ENCODE measurements around the gene TMEM86A.

The TMEM86A gene

DNA sequence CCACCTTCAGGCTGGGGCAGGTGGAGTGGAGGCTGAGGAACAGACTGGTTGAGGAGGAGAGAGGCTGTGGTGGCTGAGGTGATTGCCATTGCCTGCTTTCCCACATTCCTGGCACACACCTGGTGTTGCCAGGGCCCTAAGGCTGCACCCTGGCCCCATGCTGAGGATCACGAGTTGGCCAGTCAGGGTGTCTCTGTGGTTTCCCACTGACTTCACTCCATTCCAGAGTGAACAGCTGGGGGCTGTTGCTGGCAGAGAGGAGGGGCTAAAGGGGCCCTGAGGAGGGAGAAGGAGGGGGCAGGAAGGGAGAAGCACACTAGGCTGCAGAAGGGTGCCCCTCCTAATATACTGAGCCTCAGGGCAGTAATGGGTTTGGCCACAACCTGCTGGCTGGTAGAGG is 1.8 kb downstream of the TMEM86A start:
- no peak for DNase-seq

DNA sequence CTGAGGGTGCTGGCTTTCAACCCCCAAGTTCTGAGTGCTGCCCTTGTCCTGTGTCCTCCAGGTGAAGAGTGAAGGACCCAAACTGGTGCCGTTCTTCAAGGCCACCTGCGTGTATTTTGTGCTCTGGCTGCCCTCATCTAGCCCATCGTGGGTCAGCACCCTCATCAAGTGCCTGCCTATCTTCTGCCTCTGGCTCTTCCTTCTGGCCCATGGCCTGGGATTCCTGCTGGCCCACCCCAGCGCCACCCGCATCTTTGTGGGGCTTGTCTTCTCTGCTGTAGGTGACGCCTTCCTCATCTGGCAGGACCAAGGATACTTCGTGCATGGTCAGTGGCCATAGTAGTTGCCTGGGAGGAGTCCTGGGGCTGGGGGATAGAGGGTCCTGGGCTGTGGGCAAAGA is 2.3 kb downstream of the TMEM86A start:
- no peak for DNase-seq

- DNase-seq = no peak
Measured at GRCh38 chr11:18701614-18702216, 3.1 kb downstream of the TMEM86A start.

- no peak for DNase-seq
Measured at GRCh38 chr11:18703001-18703763, 4.6 kb downstream of the TMEM86A start.

- no peak for DNase-seq
Measured at GRCh38 chr11:18704045-18704645, 5.6 kb downstream of the TMEM86A start.

DNA sequence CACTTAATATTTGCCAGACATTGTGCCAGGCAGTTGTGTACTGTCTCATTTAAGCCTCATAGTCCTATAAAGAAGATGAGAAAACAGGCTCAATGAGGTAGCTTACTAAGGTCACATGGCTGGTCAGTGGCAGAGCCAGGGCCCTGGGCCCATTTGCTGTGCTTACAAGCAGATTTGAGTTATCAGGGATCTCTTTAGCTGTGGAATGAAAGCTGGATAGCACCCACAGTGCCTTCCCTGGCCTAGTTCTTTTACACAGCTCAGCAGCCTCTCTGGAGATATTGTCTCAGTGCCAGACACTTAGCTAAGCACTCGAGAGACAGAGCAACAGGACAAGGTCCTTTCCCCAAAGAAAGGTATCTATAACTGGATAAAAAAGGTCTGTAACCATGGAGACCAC is 6.1 kb downstream of the TMEM86A start:
- DNase-seq = no peak

DNA sequence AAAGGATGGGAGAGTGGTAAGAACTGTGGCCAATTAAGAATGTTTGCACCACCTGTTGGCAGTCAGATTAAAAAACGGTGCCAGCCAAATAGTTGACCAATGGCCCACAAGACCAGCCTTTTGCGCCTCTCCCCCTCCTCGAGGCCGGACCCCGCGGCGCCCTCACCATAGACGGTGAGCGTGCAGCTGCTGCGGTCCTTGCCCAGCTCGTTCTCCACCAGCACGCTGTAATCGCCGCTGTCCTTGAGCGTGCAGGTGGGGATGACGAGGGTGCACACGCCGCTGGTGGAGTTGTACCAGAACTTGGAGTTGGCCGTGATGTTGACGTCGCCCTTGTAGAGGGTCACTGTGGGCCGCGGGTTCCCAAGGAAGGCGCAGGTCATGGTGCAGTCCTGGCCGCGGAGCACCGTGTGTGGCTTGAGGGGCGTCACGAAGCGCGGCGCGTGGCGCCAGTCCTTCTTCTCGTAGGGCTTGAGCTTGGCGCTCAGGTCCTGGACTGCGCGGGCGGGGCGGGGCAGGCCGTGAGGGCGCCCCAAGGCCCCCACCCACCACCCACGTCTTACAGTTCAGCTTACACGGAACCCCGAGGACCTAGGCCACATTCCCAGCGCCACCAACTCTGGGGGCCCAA is 7.2 kb downstream of the TMEM86A start:
- no peak for DNase-seq

- peak; percentile 34 for DNase-seq
Measured at GRCh38 chr11:18706330-18707243, 8.0 kb downstream of the TMEM86A start.

DNA sequence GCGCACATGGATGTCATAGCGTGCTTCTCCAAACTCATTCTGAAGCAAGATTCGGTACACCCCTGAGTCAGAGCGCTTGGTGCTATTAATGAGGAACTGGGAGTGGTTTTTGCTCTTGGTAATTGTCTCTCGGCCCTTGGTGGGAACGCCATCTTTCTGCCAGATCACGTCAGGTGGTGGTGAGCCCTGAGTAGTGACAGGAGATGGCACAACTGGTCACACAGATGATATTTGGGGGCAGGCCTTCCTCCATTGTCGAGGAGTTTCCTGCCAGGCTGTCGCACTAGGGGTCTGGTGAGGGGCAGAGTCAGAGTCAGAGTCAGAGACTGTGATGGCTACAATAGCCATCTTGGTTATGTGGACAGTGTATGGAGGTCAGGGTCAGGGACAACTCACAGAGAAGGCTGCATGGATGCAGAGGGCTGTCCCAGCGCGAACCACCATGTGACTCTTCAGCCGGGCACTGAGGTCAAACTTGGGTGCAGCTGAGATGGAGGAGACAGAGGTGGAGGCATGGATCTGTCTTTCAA is 9.3 kb downstream of the TMEM86A start:
- no peak for DNase-seq

- DNase-seq = no peak
Measured at GRCh38 chr11:18709414-18709813, 10.8 kb downstream of the TMEM86A start.

GRCh38 chr11:18710545-18710944 is 12.0 kb downstream of the TMEM86A start:
- no peak for DNase-seq

- DNase-seq = no peak
Measured at GRCh38 chr11:18713646-18714442, 15.3 kb downstream of the TMEM86A start.

GRCh38 chr11:18714443-18714780 is 15.8 kb downstream of the TMEM86A start:
- DNase-seq = no peak

GRCh38 chr11:18715476-18715875 is 16.9 kb downstream of the TMEM86A start:
- no peak for DNase-seq

- DNase-seq = no peak
Measured at GRCh38 chr11:18720091-18720807, 21.7 kb downstream of the TMEM86A start.

GRCh38 chr11:18720808-18721560 is 22.4 kb downstream of the TMEM86A start:
- peak; percentile 78 for DNase-seq

DNA sequence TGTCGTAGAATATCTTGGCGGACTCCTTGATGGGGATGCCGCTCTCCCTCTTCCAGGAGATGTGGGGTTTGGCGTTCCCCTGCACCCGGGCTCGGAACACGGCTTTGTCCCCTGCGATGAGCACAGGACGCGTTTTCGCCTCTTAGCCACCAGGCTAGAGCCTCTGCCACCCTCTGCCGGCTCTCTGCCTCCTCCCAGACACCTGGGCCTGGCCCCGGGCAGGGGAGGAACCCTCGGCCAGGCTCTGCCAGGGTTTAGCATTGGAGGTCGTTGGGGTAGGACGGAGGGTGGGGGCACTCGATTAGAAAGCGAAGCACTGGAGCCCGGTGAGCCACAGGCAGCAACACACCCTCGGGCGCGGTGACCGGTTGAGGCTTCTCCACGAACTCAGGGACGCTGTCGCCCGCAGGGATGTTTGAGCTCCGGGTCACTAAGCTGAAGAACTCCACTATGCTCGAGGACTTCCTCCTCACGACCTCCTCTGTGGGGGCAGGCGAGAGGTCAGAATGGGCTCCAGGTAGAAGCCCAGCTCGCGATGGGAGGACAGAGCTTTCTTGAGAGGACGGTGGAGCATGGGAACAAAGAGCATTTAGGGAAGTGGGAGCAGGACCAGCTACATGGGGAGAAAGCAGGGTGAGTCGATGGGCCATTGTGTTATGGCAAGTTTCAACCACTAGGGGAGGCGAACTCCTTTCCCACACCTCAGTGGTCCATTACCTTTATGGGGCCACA is 23.1 kb downstream of the TMEM86A start:
- peak; percentile 20 for DNase-seq

GRCh38 chr11:18722293-18722637 is 23.7 kb downstream of the TMEM86A start:
- DNase-seq = no peak

GRCh38 chr11:18723991-18724390 is 25.4 kb downstream of the TMEM86A start:
- no peak for DNase-seq

DNA sequence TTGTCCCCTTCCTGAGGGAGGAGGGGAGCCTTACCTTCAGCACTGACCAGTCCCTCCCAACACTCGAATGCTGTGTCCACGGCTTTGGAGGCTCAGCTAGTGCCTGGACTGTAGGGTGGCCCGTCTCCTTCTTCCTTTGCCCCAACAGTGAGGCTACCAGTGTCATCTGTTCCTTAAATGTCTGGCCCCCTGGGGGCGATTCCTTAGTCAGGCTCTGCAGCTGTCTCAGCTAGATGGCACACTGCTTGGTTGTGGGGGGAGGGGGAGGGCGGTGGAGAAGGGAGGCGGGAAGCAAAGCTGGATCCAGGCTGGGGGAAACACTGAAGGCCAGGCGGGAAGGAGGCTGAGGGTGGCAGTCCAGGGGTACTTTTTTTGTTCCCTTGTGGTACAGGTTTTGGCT is 27.5 kb downstream of the TMEM86A start, which contains the start of gene IGSF22:
TSS of gene IGSF22 (minus strand) at position 149 of the 400 bp plus-strand sequence. CDS start 1,952 bp downstream, outside the sequence.
- no peak for DNase-seq
